WTC11 (cell line): ENCODE data around the gene INTS12.

Experiments used
- EMX1 ChIP-seq: fragments of 250-450 bp; sonication (Bioruptor Pico); IDR thresholded peaks from 2 replicates; pipeline ENCODE4 v1.8.0; 2021; ENCODE audit warnings: mild to moderate bottlenecking
- JUN ChIP-seq: sonication (generic); formaldehyde crosslinking; IDR thresholded peaks from 2 replicates; pipeline ENCODE4 v1.8.0; 2023; ENCODE audit warnings: mild to moderate bottlenecking, missing genetic modification reagents
- RORB ChIP-seq: fragments of 250-450 bp; sonication (Bioruptor Pico); IDR thresholded peaks from 2 replicates; pipeline ENCODE4 v1.9.0; 2021; ENCODE audit warnings: mild to moderate bottlenecking
- TF ChIP-seq, protein P1 (sequence below): sonication (generic); formaldehyde crosslinking; IDR thresholded peaks from 2 replicates; pipeline ENCODE4 v1.8.0; 2023; ENCODE audit warnings: missing genetic modification reagents, mild to moderate bottlenecking, borderline replicate concordance
- TF ChIP-seq, protein P2 (sequence below): sonication (generic); formaldehyde crosslinking; IDR thresholded peaks from 2 replicates; pipeline ENCODE4 v1.8.1; 2023; ENCODE audit warnings: mild to moderate bottlenecking, moderate library complexity, missing genetic modification reagents
- TF ChIP-seq, protein P3 (sequence below): fragments of 200-600 bp; IDR thresholded peaks from 2 replicates; pipeline ENCODE4 v1.8.0; 2022; ENCODE audit warnings: antibody characterized with exemption
- TF ChIP-seq, protein P4 (sequence below): sonication (generic); formaldehyde crosslinking; IDR thresholded peaks from 2 replicates; pipeline ENCODE4 v1.8.1; 2022; ENCODE audit warnings: mild to moderate bottlenecking, moderate library complexity, missing genetic modification reagents
- TF ChIP-seq, protein P5 (sequence below): fragments of 250-450 bp; sonication (Bioruptor Pico); IDR thresholded peaks from 2 replicates; pipeline ENCODE4 v1.9.0; 2021; ENCODE audit warnings: mild to moderate bottlenecking

DNA sequence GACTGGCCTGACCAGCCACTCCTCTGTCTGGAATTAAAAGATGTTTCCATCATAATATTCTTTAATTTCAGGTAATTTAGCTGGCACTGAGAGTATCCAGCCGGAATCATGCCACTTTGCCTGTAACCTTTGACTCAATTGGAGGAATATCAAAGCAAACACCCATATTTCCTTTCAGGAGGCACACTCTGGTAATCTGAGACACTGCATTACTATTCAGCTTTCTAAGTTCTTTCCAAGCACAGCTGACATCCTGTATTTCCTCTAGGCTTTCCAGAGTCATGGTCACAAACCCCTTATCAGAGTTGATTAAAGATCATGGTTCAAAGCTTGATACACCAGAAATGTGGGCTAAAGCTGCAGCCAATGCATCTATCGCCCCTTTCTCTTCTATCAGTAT lies 29.3 kb downstream of the INTS12 start:
- TF ChIP-seq, protein P1, sequence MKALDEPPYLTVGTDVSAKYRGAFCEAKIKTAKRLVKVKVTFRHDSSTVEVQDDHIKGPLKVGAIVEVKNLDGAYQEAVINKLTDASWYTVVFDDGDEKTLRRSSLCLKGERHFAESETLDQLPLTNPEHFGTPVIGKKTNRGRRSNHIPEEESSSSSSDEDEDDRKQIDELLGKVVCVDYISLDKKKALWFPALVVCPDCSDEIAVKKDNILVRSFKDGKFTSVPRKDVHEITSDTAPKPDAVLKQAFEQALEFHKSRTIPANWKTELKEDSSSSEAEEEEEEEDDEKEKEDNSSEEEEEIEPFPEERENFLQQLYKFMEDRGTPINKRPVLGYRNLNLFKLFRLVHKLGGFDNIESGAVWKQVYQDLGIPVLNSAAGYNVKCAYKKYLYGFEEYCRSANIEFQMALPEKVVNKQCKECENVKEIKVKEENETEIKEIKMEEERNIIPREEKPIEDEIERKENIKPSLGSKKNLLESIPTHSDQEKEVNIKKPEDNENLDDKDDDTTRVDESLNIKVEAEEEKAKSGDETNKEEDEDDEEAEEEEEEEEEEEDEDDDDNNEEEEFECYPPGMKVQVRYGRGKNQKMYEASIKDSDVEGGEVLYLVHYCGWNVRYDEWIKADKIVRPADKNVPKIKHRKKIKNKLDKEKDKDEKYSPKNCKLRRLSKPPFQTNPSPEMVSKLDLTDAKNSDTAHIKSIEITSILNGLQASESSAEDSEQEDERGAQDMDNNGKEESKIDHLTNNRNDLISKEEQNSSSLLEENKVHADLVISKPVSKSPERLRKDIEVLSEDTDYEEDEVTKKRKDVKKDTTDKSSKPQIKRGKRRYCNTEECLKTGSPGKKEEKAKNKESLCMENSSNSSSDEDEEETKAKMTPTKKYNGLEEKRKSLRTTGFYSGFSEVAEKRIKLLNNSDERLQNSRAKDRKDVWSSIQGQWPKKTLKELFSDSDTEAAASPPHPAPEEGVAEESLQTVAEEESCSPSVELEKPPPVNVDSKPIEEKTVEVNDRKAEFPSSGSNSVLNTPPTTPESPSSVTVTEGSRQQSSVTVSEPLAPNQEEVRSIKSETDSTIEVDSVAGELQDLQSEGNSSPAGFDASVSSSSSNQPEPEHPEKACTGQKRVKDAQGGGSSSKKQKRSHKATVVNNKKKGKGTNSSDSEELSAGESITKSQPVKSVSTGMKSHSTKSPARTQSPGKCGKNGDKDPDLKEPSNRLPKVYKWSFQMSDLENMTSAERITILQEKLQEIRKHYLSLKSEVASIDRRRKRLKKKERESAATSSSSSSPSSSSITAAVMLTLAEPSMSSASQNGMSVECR (CRISPR knock-in tag), result no peak
- TF ChIP-seq, protein P2, sequence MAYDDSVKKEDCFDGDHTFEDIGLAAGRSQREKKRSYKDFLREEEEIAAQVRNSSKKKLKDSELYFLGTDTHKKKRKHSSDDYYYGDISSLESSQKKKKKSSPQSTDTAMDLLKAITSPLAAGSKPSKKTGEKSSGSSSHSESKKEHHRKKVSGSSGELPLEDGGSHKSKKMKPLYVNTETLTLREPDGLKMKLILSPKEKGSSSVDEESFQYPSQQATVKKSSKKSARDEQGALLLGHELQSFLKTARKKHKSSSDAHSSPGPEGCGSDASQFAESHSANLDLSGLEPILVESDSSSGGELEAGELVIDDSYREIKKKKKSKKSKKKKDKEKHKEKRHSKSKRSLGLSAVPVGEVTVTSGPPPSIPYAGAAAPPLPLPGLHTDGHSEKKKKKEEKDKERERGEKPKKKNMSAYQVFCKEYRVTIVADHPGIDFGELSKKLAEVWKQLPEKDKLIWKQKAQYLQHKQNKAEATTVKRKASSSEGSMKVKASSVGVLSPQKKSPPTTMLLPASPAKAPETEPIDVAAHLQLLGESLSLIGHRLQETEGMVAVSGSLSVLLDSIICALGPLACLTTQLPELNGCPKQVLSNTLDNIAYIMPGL (CRISPR knock-in tag), result no peak
- TF ChIP-seq, protein P3, sequence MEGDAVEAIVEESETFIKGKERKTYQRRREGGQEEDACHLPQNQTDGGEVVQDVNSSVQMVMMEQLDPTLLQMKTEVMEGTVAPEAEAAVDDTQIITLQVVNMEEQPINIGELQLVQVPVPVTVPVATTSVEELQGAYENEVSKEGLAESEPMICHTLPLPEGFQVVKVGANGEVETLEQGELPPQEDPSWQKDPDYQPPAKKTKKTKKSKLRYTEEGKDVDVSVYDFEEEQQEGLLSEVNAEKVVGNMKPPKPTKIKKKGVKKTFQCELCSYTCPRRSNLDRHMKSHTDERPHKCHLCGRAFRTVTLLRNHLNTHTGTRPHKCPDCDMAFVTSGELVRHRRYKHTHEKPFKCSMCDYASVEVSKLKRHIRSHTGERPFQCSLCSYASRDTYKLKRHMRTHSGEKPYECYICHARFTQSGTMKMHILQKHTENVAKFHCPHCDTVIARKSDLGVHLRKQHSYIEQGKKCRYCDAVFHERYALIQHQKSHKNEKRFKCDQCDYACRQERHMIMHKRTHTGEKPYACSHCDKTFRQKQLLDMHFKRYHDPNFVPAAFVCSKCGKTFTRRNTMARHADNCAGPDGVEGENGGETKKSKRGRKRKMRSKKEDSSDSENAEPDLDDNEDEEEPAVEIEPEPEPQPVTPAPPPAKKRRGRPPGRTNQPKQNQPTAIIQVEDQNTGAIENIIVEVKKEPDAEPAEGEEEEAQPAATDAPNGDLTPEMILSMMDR, result no peak
- TF ChIP-seq, protein P4, sequence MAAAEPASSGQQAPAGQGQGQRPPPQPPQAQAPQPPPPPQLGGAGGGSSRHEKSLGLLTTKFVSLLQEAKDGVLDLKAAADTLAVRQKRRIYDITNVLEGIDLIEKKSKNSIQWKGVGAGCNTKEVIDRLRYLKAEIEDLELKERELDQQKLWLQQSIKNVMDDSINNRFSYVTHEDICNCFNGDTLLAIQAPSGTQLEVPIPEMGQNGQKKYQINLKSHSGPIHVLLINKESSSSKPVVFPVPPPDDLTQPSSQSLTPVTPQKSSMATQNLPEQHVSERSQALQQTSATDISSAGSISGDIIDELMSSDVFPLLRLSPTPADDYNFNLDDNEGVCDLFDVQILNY (CRISPR knock-in tag), result no peak
- TF ChIP-seq RORB (CRISPR knock-in tag) (no peak), JUN (CRISPR knock-in tag) (no peak), EMX1 (CRISPR knock-in tag) (no peak)
- TF ChIP-seq, protein P5, sequence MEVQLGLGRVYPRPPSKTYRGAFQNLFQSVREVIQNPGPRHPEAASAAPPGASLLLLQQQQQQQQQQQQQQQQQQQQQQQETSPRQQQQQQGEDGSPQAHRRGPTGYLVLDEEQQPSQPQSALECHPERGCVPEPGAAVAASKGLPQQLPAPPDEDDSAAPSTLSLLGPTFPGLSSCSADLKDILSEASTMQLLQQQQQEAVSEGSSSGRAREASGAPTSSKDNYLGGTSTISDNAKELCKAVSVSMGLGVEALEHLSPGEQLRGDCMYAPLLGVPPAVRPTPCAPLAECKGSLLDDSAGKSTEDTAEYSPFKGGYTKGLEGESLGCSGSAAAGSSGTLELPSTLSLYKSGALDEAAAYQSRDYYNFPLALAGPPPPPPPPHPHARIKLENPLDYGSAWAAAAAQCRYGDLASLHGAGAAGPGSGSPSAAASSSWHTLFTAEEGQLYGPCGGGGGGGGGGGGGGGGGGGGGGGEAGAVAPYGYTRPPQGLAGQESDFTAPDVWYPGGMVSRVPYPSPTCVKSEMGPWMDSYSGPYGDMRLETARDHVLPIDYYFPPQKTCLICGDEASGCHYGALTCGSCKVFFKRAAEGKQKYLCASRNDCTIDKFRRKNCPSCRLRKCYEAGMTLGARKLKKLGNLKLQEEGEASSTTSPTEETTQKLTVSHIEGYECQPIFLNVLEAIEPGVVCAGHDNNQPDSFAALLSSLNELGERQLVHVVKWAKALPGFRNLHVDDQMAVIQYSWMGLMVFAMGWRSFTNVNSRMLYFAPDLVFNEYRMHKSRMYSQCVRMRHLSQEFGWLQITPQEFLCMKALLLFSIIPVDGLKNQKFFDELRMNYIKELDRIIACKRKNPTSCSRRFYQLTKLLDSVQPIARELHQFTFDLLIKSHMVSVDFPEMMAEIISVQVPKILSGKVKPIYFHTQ (CRISPR knock-in tag), result no peak
